GM12878 (cell line): ENCODE data around the gene SECTM1. TPM values are rescaled to one million over a fixed set of nuclear protein-coding genes. Genes with fewer than 3 reads are reported as not detected.

ENCODE experiments used
- ATAC-seq: fragments of 200-7000 bp; cut with Tn5 transposase; 3 replicates; pipeline ENCODE4 v1.9.1; 2020; ENCODE audit warnings: mild to moderate bottlenecking, moderate library complexity
- Bru-seq: library from RNA; stranded (reverse); fragments of 400-500 nt; gene quantifications from one replicate; lab custom pipeline; 2021; lab: Mats Ljungman, UMichigan
- BruChase-seq, 2 experiments: library from RNA; stranded (reverse); fragments of 400-500 nt; gene quantifications; one replicate each; lab custom pipeline; 2021; lab: Mats Ljungman, UMichigan
- BruUV-seq: library from RNA; stranded (reverse); fragments of 400-500 nt; replicated peaks from 2 replicates; lab custom pipeline; 2021; lab: Mats Ljungman, UMichigan
- CTCF ChIA-PET: fragments of 300-600 bp; sonication (Branson Sonifier 250); formaldehyde crosslinking; extraction: SDS; loops from one replicate; lab custom pipeline; 2021; ENCODE audit warnings: inconsistent platforms; lab: Yijun Ruan, JAX
- POLR2A ChIA-PET: fragments of 350-600 bp; formaldehyde crosslinking; extraction: SDS; loops from one replicate; lab custom pipeline; 2021; ENCODE audit warnings: inconsistent platforms; lab: Charles Lee
- RAD21 ChIA-PET: fragments of 300-600 bp; sonication (Branson Sonifier 250); formaldehyde crosslinking; loops from one replicate; lab custom pipeline; 2023; ENCODE audit warnings: antibody characterized with exemption; ENCODE audit not compliant: unreplicated experiment; lab: Charles Lee
- SMC1A ChIA-PET: fragments of 300-600 bp; sonication (Branson Sonifier 250); formaldehyde crosslinking; loops from one replicate; lab custom pipeline; 2023; ENCODE audit not compliant: unreplicated experiment, uncharacterized antibody; lab: Charles Lee
- DNase-seq: peaks from one replicate; pipeline ENCODE4 v3.0.0-alpha.2; 2011; ENCODE audit warnings: low read depth, low spot score
- FAIRE-seq: peaks from 3 replicates; lab custom pipeline; 2011; peaks lifted over from hg19 to GRCh38; lab: Jason Lieb, UNC
- H2AFZ ChIP-seq: 2 replicates; pipeline ENCODE4 v1.6.0; 2011; ENCODE audit warnings: low read depth, low read length, control low read depth; ENCODE audit not compliant: control insufficient read depth
- H3K27ac ChIP-seq: 2 replicates; pipeline ENCODE4 v1.5.1; 2011; ENCODE audit warnings: control low read depth; ENCODE audit not compliant: control insufficient read depth, insufficient read depth
- H3K27me3 ChIP-seq, 2 experiments: replicated peaks in 1 of 2; 2 replicates each; pipeline versions ENCODE4 v1.6.0 to v1.6.1; 2011; ENCODE audit warnings: low read length in 1 of 2; ENCODE audit not compliant: control insufficient read depth in 2 of 2, insufficient read depth in 2 of 2
- H3K36me3 ChIP-seq, 2 experiments: 2 replicates each; pipeline ENCODE4 v1.5.1; 2011; ENCODE audit warnings: low read length in 1 of 2; ENCODE audit not compliant: control insufficient read depth in 2 of 2, insufficient read depth in 2 of 2
- H3K4me1 ChIP-seq: 2 replicates; pipeline ENCODE4 v1.6.1; 2011; ENCODE audit warnings: mild to moderate bottlenecking, low read length, moderate library complexity, mixed read lengths; ENCODE audit not compliant: control insufficient read depth, insufficient read depth
- H3K4me2 ChIP-seq: 2 replicates; pipeline ENCODE4 v1.6.0; 2011; ENCODE audit warnings: control low read depth; ENCODE audit not compliant: control insufficient read depth, insufficient read depth
- H3K4me3 ChIP-seq: fragments of 200-600 bp; sonication (generic); 2 replicates; pipeline ENCODE4 v1.5.1; 2016
- H3K79me2 ChIP-seq: 2 replicates; pipeline ENCODE4 v1.6.0; 2011; ENCODE audit warnings: low read length; ENCODE audit not compliant: control insufficient read depth, insufficient read depth
- H3K9ac ChIP-seq: 2 replicates; pipeline ENCODE4 v1.8.0; 2011; ENCODE audit warnings: low read length, control low read depth, mixed read lengths; ENCODE audit not compliant: control insufficient read depth, insufficient read depth
- H3K9me3 ChIP-seq: replicated peaks from 3 replicates; pipeline ENCODE4 v1.5.1; 2011; ENCODE audit warnings: mild to moderate bottlenecking, low read length; ENCODE audit not compliant: control insufficient read depth, insufficient read depth
- H4K20me1 ChIP-seq: 2 replicates; pipeline ENCODE4 v1.6.0; 2011; ENCODE audit not compliant: control insufficient read depth, insufficient read depth
- DPF2 ChIP-seq: fragments of 450-650 bp; IDR thresholded peaks from 2 replicates; pipeline ENCODE4 v1.6.1; 2017; ENCODE audit warnings: mild to moderate bottlenecking
- GATAD2B ChIP-seq: fragments of 450-650 bp; conservative IDR thresholded peaks from 2 replicates; pipeline ENCODE4 v1.6.1; 2017; ENCODE audit warnings: low read depth, mild to moderate bottlenecking, moderate library complexity
- MEF2A ChIP-seq: IDR thresholded peaks from 2 replicates; pipeline ENCODE4 v1.6.1; 2011; ENCODE audit warnings: low read depth, mild to moderate bottlenecking, low read length, moderate library complexity; ENCODE audit not compliant: insufficient read depth
- PAX5 ChIP-seq: IDR thresholded peaks from 2 replicates; pipeline ENCODE4 v1.6.1; 2011; ENCODE audit warnings: low read depth, low read length, borderline replicate concordance
- PAX8 ChIP-seq: fragments of 450-650 bp; IDR thresholded peaks from 2 replicates; pipeline ENCODE4 v1.6.1; 2017; ENCODE audit warnings: mild to moderate bottlenecking, moderate library complexity
- SIN3A ChIP-seq: IDR thresholded peaks from 2 replicates; pipeline ENCODE4 v1.6.1; 2012; ENCODE audit warnings: low read depth, low read length, improper control_type of control experiment
- ZBTB40 ChIP-seq: fragments of 450-650 bp; IDR thresholded peaks from 2 replicates; pipeline ENCODE4 v1.6.1; 2016; ENCODE audit warnings: mild to moderate bottlenecking, moderate library complexity, borderline replicate concordance
- ZNF384 ChIP-seq: IDR thresholded peaks from 2 replicates; pipeline ENCODE4 v1.6.1; 2012; ENCODE audit warnings: low read depth, mild to moderate bottlenecking, low read length, improper control_type of control experiment, borderline replicate concordance
- WGBS: methylation state at CpG from one replicate; pipeline ENCODE4 v1.1.6; 2016; ENCODE audit warnings: low lambda C conversion rate; ENCODE audit not compliant: insufficient replicate concordance, insufficient coverage; ENCODE audit errors: missing lambda C conversion rate; 5-methylcytosine and 5-hydroxymethylcytosine counted together
- in situ Hi-C: fragments of 300-500 bp; cut with MboI; formaldehyde crosslinking; loops from 9 replicates; pipeline ENCODE4 v1.14.3; 2018; ENCODE audit warnings: mixed read lengths
- intact Hi-C: fragments of 100-400 bp; cut with micrococcal nuclease; formaldehyde crosslinking; loops from one replicate; pipeline ENCODE4 v1.14.2; 2022; ENCODE audit not compliant: unreplicated experiment
- long read RNA-seq, 2 experiments: library from polyadenylated mRNA; unstranded; transcript quantifications; one replicate each; pipeline ENCODE4 v2.0.0, GENCODE V29; 2019 to 2020
- polyA minus RNA-seq, 3 experiments: library from RNA; depleted of rRNA, polyadenylated mRNA; stranded (reverse); fragments of >200 nt; gene quantifications; 2 replicates each; pipeline ENCODE4 v1.2.3, GENCODE V29; 2011
- polyA plus RNA-seq, 11 experiments: library from polyadenylated mRNA; depleted of rRNA in 4 of 11; unstranded in 6 of 11; stranded (reverse) in 5 of 11; fragments of >200 nt; fragmentation: Nextera tagmentation in 4 of 11; fragmentation: Illumina TruSeq in 1 of 11; extraction: Ambion mirVana in 4 of 11; extraction: Trizol in 1 of 11; gene quantifications; 1 replicate in 1 of 11; 2 replicates in 10 of 11; pipeline versions ENCODE4 v1.2.1 to v1.2.3, GENCODE V29; 2011 to 2016; ENCODE audit warnings: inconsistent platforms in 2 of 11, missing spikeins in 2 of 11, low read depth in 1 of 11
- total RNA-seq, 4 experiments: library from RNA; depleted of rRNA in 3 of 4; stranded (reverse); fragments of >200 nt in 3 of 4; fragmentation: Illumina TruSeq in 1 of 4; extraction: Trizol in 1 of 4; gene quantifications; 2 replicates each; pipeline versions ENCODE4 v1.2.1 to v1.2.3, GENCODE V29; 2013 to 2021

SECTM1 gene
- total RNA-seq (2013; cell fraction: nucleolus; rRNA removed): not detected in 2 replicates
- total RNA-seq (2014; rRNA removed): not detected in 2 replicates
- not detected in 2 replicates for total RNA-seq (2014; rRNA removed; fragmentation: Illumina TruSeq; extraction: Trizol)
- total RNA-seq (2021): 0.08 TPM in 1 of 2 replicates, not detected in the other
- polyA plus RNA-seq (2011; ENCODE audit: low read depth): not detected
- 0.12 TPM in 1 of 2 replicates, not detected in the other for polyA plus RNA-seq (2011; rRNA removed)
- 0.15 and 0.22 TPM in 2 replicates for polyA plus RNA-seq (2011; cell fraction: cytosol; rRNA removed)
- polyA plus RNA-seq (2011; cell fraction: nucleus; rRNA removed): 0.09 and 0.21 TPM in 2 replicates
- polyA plus RNA-seq (2012): 0.07 TPM in 1 of 2 replicates, not detected in the other
- polyA plus RNA-seq (2014; fragmentation: Illumina TruSeq; extraction: Trizol): 0.10 TPM in 1 of 2 replicates, not detected in the other
- not detected for polyA plus RNA-seq (2014; fragmentation: Nextera tagmentation; extraction: Ambion mirVana)
- polyA plus RNA-seq (2014; rRNA removed): 0.11 TPM in 1 of 2 replicates, not detected in the other
- under 1 TPM in 1 of 2 experiments, not detected in 1; 0.13 TPM for polyA plus RNA-seq (2016; fragmentation: Nextera tagmentation; extraction: Ambion mirVana)
- 0.10 TPM in 1 of 2 replicates, not detected in the other for polyA minus RNA-seq (2011; rRNA and poly(A)+ RNA removed)
- polyA minus RNA-seq (2011; cell fraction: cytosol; rRNA and poly(A)+ RNA removed): not detected in 2 replicates
- not detected in 2 replicates for polyA minus RNA-seq (2011; cell fraction: nucleus; rRNA and poly(A)+ RNA removed)
- Bru-seq, nascent RNA: not detected
- percentile 12 among the genes with signal in this experiment for BruChase-seq, experiment 1, labeled RNA remaining after a 6-hour chase
- percentile 15 among the genes with signal in this experiment for BruChase-seq, experiment 2, labeled RNA remaining after a 2-hour chase
- long read RNA-seq, experiment 1: 0 reads
- long read RNA-seq, experiment 2: 0 reads

- peak; percentile 42 for ATAC-seq
- in situ Hi-C loops: no loop called here
Observed at GRCh38 chr17:82333279-82334171, at the start of gene SECTM1. TSS of gene SECTM1 (minus strand) at chr17:82333766. CDS start at chr17:82327240, 6,526 bp downstream.

More at GRCh38 chr17:82333279-82334171, at the start of gene SECTM1:
- WGBS: 7% methylated on average over 66 of the region's 90 CpGs
- Histone ChIP-seq H3K4me2 (peak within 1 kb of the TSS; percentile 87), H3K27ac (no peak within 1 kb of the TSS), H3K9ac (no peak within 1 kb of the TSS), H3K4me3 (no peak within 1 kb of the TSS), H3K36me3 (no peaks in the 10 kb centered on the region)
- SMC1A ChIA-PET: interaction anchor here (1.0 kb wide), 1 partner anchor 32 kb away, joined by 3 read pairs; no protein-coding TSS in a partner anchor
- no TSS peak for BruUV-seq
- TF ChIP-seq DPF2 (0 out of 2 replicates have a peak, but pooled peaks have one; percentile 11), ZBTB40 (no peak), MEF2A (no peak), PAX8 (no peak), SIN3A (no peak), GATAD2B (0 out of 2 replicates have a peak, but pooled peaks have one; percentile 8), PAX5 (no peak), ZNF384 (no peak)
- TF ChIP-seq, all 136 proteins: peak for 2
- ChIA-PET POLR2A (interaction anchor here (0.5 to 1.1 kb wide), 2 partner anchors 11 to 111 kb away, joined by 3 read pairs; no protein-coding TSS in a partner anchor), RAD21 (interaction anchor here (0.8 kb wide), 2 partner anchors 17 kb away, joined by 3 read pairs; no protein-coding TSS in a partner anchor), CTCF (interaction anchor here (0.6 to 1.7 kb wide), 5 partner anchors 13 to 283 kb away, joined by 3 to 4 read pairs (median 3); no protein-coding TSS in a partner anchor)
- peaks cover 6 to 12% of the 10 kb centered on the region in 2 experiments; a peak in 3 of 4 replicates for H3K27me3 ChIP-seq
- intact Hi-C loops: no loop called here
- DNase-seq (no peak), FAIRE-seq (no peak)
- no peaks in the 10 kb centered on the region for H4K20me1 ChIP-seq
- no peak within 1 kb of the TSS for H2AFZ ChIP-seq
- H3K79me2 ChIP-seq: no peaks in the 10 kb centered on the region
- peaks cover 11% of the 10 kb centered on the region for H3K4me1 ChIP-seq
- H3K9me3 ChIP-seq: no peaks in the 10 kb centered on the region
